Amniotic epithelial cell (primary cell): ENCODE measurements around the gene TUT1.
A peak's percentile ranks its signal among the peaks of the same experiment; 100 is the strongest.
"Not testable (repeated sequence)": the region's sequence is repeated elsewhere in the genome, so short reads cannot be mapped to it uniquely, and the experiment has no call there.

Source experiments
- DNase-seq: peaks from one replicate; pipeline ENCODE4 v3.0.0-alpha.2; 2010; ENCODE audit warnings: low read depth

TUT1 gene

DNA sequence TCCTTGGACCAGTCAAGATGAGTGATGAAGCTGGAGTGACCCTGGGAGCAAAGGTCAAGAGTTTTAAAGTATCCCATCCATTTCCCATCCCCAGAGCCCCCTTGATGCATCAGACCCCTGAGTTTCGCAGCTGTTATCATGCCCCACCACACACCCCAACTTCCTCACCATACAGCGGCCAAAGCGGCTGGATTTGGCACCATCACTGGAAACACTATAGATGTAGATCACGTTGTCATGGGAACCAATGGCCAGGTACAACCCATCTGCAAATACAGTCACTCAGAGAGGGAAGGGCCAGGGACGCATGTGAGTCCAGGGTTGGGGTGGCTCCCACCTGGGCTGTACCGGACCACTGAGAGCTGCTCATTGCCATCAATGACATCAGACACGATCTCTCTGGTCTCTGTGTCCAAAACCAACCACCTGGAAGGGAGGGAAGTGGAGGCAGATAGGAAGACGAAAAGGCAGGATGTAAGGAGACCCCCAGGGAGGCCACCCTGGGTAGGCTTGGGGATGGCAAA, 12.5 kb upstream of the TUT1 start:
- no peak for DNase-seq

DNA sequence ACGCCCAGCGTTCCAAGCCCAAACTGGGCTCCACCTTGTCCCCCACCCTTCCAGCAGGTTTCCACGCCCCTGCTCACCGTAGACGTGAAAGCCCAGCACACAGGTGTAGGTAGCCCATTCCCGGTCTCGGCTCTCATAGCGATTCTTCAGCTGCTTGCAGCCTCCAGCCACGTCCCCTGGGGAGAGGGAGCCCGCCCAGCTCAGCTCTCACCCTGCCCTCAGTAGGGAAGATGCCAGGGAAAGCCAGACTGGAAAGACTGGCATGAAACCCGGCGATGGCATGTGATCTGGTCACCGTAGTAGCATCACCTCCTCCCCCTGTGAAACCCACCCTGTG, 11.7 kb upstream of the TUT1 start:
- no peak for DNase-seq

DNA sequence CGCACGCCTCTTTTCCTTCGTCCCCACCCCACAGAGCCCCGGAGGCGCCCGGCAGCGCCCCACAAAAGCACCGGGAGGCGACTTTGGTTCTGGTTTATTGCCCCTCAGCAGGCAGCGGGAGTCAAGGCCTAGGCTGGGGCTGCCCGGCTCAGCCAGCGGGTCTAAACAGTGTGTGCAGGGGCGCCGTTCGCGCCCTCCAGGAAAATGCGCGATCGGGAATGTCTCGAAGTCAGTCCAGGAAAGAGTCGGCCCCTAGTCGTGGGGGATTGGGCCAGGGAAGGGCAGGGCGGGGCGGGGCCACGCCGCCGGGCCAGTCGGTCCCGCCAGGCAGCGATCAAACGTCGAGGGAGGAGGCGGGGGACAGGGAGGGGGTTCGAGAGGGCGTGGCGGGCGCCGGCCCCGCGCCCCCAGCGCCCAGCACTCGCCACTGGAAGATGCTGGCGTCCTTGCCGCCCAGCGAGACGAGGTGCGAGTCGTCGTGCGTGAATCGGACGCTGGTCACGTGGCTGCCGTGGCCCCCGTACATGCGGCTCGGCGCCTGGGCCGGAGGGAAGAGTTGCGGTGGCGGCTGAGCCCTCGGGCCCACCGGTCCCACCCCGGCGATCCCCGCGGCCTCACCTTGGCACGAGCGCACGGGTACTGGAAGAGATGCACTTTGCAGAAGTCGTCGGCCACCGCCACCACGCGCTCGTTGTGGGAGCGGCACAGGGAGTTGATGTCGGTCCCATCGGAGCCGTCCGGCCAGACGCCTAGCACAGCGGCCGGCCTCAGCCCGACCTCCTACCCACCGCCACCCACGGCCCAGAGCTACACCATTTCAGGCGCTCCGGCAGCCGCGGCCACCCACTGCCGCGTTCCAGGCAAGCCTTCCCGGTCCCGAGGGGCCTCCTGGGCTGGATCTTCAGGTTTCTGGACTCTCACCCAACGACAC, 11.1 kb upstream of the TUT1 start:
- peak; percentile 67 for DNase-seq

DNA sequence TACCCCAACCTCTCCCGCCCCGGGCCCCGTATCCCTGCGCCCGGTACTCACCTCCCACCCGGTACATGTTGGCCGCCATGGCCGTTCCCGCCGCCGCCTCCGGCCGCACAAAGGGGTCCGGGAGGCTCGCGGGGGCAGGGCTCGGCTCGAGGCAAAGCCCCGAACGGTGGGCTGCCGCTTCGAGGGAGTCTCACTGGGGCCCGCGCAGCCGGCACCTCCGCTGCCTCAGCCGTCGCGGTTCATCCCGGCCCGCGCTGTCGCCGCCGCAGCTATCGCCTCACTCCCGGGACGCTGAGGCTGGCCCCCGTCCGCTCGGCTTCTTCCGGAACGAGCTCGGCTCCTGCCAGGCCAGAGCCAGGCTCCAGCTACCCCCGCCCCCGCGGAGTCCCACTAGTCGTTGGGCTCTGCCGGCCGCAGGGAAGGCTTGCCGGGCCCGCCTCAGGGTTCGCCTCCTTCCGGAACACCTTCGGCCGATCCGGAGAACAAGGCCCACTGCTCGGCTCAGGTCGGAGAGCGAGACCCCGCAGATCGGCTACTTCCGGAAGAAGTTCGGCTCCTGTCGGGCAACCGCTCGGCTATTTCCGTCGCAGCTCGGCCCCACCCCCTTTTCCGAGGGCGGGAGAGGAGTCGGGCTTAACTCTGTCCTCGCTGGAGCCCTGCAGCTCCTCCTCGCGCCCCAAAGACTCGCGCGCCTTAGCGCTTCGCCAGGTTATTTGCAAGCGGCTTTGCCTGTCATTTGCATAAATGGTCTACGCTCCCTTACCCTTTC, 10.2 kb upstream of the TUT1 start, which contains the start of gene MTA2:
MTA2 (minus strand) TSS at position 494 of the 769 bp plus-strand sequence; CDS start at position 79, 415 bp downstream.
- peak; percentile 95 for DNase-seq

DNA sequence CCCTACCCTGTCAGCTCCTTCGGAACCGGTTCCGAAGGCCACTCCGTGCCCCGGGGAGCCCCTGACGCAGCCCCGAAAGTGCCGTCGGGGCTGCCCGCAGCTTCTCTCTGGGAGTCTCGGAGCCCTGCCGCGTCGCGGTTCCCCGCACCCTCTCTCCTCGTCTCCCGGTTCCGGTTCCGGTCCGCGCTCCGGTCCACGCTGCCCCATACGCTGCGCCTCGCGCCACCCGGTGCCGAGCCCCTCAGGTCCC, 9.7 kb upstream of the TUT1 start:
- no peak for DNase-seq

DNA sequence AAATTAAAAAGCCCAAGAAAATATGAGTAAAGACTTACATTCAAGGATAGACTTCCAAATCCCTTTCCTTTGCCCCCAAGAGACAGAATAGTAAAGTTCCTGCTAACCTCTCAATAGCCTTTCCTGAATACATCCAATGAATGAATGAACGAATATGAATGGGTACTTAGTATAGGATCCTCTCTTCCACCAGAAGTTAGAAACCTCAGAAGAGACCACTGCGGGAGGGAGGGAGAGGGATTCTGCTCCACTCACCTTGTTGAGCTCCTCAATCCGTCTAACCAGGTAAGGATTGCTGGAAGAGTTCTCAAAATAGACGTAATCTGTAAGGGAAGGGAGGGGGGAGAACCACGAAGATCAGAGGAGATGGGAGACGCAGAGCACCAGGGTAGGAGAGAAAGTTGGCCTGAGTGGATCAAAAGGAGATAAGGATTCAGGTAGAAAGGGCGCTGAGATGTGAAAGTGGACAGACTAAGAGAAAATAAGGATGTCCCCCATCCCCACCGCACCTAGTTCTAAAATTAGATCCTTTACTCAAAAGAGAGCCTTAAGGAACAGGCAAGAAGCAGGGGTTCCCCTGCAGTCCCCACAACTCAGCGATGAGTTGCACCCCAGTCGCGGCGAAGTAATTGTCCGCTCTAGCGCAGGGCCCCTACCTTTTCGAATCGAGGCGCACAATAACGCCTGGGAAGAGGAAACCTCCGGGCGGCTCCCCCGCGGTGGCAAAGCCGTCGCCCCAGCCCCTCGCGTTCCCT, 9.2 kb upstream of the TUT1 start:
- DNase-seq, result no peak

DNA sequence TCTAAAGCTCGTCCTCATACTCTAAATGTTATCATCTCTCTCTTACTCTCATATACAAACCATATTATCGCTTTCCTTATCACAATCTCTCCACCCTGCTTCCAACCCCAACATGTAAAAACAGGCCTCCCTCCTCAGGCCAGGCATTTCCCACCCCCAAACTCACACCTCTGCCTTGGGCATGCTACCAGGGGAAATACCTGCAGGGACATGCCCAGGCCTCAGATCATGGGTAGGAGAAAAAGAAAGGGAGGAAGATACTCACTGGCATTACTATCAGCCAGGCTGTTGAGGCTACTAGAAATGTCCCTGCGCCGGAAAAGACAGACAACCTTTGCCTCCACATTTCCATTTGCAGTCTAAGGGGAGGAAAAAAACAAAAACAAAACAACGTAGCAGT, 8.6 kb upstream of the TUT1 start:
- DNase-seq, result no peak

DNA sequence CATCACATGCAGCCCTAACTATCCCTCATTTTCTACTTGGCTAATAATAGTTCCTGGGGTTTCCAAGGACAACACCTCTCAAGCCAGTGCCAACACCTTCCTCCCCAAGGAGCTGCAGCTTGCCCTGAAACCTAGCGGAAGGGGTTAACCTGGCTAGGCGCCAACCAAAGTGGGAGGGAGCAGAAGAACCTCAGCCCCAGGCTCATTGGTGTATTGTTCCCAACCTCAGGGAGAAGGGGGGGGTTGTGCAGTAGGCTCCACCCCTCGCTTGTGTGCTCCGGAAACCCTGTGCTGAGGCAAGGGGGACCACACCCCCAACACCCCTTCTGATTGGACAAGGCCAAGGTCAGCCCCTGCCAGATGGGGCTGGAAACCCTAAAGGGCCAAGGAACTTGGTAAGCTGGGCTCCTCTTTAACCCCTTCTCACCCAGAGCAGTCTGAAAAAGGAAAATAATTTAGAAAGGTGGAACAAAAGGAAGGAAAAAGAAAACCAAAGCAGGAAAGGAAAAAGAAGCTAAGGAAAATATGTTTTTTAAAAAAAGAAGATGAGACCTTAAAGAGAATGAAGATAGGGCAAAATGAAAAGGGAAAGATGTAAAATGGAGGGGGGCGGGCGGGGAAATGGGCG, 7.9 kb upstream of the TUT1 start:
- DNase-seq, result peak; percentile 99

DNA sequence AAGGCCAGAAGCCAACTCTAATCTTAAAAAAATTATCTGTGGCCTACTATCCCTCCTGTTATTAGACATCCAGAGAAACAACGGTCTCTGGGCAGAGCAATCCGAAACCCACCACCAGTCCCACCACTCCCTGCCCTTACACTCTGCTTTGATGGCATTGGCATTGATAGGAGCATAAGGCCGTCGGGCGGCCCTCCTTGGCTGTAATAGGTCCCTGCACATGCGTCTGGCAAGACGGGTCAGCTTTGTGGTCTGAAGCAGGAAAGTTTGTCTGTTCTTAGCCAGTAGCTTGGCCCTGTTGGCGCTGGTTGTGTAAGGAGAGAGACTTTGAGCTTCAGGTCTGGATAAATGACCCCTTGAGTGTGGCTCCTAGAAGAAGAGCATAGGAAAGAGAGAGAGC, 3.8 kb upstream of the TUT1 start:
- DNase-seq, result no peak

DNA sequence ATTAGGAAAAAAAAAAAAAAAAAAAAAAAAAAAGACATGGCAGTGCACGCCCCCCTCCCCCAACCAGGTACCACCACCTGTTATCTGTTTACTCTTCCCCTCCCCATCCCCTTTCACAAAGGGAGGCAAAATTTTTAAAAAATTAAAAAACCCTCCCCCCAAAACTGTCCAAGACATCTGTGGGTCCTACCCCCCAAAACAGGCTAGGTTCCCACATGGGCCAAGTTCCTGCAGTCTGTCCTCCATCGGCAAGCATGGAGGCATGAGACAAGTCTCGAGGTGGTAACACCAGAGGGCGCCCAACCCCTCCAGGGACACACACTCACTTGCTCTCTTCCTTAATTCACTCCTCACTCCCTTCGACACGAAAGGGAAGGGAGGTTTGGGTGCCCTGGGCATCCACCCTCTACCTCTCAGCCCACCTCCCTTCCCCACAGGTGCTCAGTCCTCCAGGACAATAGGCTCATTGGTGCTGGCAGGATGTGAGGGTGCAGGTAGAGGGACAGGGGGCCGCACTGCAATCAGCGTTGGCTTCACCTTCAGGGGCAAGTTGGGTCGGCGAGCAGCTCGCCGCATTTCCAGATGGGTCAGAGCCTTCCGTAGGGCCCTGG, 2.2 kb upstream of the TUT1 start:
- DNase-seq, result peak; percentile 76

DNA sequence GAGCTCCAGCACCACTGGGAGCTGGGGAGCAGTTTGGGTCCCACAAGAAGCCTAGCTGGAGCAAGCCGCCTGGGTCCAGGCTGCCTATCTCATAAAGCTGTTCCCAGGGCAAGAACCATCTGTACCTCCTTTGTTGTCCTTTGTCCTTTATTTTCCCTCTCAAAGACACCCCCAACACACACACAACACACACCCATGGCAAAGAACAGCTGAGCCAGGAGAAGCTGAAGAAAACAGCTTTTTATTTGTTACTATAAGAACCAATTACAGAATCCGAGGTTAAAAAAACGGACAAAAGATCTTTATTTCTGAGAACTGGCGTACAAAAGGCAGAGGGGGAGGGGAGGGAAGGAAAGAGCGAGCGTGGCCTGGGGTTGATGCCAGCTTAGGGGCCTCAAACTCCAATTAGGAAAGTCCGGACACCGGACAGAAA, 1.7 kb upstream of the TUT1 start:
- no peak for DNase-seq

DNA sequence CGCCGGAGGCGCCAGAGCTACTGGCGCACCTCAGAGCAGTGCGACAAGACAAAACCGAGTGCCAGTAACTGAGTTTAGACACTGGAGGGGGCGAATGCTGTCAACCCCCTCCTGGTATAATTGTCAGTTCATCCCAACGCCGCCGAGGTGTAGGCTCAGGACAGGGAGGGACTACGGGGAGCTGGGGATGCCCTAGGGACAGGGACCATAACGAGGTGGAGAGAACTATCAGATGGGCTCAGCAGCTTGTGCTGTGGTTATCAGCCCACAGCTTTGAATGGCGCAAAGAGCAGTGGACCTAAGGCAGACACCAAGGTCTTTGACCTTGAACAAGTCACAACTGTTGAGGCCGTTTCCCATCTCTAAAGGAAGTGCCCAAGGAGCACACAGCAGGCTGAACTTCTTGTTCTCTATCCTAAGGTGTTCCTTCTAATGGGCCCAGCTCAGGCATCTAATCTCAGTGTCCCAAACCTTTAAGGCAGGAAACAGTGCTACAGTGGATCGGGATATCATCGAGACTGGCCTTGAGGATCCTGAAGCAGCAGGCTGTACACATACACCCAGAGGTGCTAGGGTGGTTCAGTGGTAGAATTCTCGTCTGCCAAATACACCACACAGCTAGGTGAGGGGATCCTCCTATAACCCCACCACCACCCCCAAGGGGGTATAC, 958 bp upstream of the TUT1 start:
- no peak for DNase-seq

DNA sequence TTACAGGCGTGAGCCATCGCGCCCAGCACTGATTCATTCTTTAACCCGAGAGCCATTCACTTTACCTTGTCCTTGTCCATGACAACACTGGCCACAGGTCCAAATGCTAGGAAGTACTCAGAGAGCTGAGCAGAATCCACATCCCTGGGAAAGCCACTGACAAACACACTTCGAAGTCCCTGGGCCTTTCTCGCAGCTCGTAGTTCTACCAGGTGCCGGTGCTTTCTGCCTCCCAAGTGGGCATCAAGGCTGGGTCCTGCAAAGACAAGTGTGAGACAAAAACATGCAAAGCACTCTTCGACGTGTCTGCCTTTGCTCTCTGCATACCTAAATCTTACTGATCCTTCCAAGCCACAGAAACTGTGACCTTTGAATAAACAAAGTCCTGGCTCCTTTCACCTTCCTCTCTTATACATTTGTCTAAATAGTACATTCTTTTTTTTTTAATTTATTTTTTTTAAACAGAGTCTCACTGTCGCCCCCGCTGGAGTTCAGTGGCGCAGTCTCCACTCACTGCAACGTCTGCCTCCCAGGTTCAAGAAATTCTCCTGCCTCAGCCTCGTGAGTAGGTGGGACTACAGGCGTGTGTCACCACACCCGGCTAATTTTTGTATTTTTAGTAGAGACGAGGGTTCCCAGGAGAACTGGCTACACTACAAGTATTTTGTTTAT, 2.2 kb downstream of the TUT1 start:
- no peak for DNase-seq

DNA sequence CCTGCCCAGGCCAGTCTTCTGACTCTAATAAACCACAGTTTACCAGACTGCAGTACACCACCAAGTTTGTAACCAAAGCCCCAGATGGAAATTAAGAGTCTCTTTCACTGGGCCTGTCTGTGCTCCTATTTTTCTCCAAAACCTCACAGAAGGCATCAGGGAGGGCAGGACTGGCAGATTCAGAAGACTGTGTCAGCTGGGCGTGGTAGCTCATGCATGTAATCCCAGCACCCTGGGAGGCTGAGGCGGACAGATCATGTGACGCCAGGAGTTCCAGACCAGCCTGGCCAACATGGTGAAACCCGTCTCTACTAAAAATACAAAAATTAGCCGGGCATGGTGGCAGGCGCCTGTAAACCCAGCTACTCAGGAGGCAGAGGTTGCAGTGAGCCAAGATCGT, 6.0 kb downstream of the TUT1 start:
- DNase-seq, result not testable (repeated sequence)

DNA sequence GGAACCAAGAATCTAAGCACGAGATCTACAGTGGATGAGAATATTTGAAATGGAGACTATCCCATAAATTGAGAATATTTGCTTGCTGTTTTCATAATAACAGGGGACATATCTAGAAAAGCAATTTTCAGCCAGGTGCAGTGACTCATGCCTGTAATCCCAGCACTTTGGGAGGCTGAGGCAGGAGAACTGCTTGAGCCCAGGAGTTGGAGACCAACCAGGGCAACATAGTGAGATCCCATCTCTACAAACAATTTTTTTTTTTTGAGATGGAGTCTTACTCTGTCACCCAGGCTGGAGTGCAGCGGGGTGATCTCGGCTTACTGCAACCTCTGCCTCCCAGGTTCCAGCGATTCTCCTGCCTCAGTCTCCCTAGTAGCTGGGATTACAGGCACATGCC, 9.6 kb downstream of the TUT1 start:
- not testable (repeated sequence) for DNase-seq

DNA sequence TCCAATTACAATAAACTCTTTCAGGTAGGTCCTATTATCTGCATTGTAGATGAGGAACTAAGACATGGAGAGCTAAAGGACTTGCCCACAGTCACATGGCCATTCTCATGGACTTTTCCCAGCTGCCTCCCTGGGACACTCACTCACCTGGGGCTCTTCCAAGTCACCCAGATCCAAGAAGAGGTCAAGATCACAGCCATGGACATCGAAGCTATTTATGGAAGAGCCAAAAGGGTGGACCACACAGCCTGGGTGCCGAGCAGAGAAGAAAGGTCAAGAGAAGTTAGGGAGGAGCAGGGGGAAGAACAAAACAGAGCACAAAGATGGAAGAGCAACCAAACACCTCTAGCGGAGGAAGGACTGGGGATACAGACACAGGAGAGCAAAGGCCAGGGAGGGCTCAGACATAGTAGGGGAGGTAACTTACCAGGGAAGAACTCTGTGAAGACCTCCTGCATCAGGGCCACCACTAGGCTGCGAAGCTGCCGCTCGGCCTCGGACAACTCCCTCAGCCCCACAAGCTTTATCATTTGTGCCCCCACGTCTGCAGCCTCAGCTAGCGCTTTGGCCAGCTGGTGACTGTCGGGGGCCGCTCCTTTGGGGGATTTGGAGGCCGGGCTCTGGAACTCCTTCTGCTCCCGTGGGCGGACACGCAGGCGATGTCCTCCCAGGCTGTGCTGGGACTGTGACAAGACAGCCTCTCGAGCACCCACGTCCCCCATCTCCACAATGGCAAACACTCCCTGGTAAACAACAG, 10.2 kb downstream of the TUT1 start:
- no peak for DNase-seq

DNA sequence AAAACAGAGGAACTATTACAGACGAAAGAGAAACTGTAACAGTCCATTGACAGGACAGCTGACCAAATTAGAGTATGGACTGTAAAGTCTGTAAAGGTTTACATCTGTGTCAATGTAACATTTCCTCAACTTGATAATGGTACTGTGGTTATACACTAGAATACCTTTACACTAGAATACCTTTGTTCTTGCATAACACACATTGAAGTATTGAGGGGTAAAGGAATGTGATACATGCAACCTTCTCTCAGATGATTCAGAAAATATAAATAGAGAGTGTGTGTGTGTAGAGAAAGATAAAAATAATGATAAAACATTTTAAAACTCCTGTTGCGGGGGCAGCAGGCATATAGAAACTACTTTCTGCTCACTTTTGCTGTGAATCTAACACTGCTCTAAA, 12.1 kb downstream of the TUT1 start:
- no peak for DNase-seq

DNA sequence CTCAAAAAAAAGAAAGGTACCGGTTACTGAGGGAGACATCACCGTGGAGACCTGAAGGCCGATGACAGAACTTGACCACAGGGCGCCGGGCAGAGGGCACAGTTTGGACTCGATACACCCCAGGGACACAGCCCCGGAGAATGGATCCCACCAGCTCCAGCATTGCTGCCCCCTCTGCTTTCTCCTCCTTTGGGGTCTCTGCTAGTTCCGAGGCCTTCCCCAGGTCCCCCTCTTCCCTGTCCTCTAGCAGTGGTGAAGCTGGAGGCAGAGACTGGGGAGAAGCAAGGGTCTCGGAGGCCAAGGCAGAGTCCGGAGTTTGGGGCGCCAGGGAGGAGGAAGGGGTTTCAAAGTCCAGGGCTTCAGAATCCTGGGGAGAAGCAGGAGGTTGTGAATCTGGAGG, 12.8 kb downstream of the TUT1 start:
- no peak for DNase-seq

DNA sequence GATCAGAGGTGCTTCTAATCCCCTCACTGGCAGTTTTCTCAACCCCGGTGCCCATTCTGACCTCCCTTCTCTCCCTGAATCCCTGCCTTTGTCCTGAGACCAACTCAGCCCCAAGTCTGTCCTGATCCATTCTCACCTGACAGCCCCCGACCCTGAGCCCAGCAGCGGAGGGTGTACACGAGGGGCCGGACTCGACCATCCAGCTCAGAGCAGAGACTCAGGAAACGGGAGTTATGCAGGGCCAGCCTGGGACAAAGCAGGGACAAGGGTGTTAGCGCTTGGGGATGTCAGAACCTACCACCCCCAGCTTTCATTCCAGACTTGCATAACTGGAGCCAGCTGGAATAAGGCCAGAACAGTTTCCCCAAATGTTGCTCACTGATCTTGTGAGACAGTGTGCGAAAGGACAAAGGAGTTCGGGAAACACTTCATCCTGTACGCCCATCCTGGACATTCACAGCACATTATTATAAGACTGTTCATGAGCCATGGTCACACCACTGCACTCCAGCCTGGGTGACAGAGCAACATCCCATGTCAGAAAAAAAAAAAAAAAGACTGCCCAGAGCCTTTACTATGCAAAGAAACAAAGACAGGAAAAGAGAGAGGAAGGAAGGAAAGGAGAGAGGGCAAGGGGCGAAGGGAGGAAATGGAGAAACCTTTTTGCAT, 14.1 kb downstream of the TUT1 start:
- no peak for DNase-seq
